Spleen (tissue), 7 donors: Measurements from ENCODE around the gene OR51V1.

Experiments used
- POLR2A ChIP-seq, 3 donors: fragments of 450-650 bp; IDR thresholded peaks; one replicate each; pipeline ENCODE4 v1.5.1; 2017; ENCODE audit warnings: antibody characterized with exemption in 3 of 3, mild to moderate bottlenecking in 1 of 3
- TF ChIP-seq, protein P1 (sequence below), 11 experiments: fragments of 200-600 bp in 7 of 11; fragments of 450-650 bp in 4 of 11; sonication (generic) in 4 of 11; IDR thresholded peaks in 8 of 11; conservative IDR thresholded peaks in 3 of 11; 1 replicate in 7 of 11; 2 replicates in 4 of 11; pipeline versions ENCODE4 v1.4.0 to v1.8.0; 2016 to 2021; ENCODE audit warnings: antibody characterized with exemption in 11 of 11, inconsistent platforms in 4 of 11, mild to moderate bottlenecking in 1 of 11
- donor health status: DM: no; HTN: no; CAD: no; lungs with moderate emphysema.
- donor health status: DM: no; HTN: no; CAD: no.
- donor health status: DM: no; HTN: no; CAD: no.

DNA sequence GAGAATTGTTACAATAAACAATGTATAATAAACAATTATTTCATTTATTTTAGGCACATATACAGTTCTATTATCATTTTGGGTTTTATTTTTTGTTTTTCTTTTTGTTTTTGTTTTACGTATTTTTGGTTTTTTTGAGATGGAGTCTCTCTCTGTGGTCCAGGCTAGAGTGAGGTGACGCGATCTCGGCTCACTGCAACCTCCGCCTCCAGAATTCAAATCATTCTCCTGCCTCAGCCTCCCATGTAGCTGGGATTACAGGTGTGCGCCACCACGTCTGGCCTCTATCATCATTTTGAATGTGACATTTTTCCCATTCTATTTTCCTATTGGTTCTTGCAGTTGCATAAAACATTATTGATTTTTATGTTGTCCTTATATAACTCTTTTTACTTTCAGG, 25.5 kb downstream of the OR51V1 start:
- TF ChIP-seq, protein P1, sequence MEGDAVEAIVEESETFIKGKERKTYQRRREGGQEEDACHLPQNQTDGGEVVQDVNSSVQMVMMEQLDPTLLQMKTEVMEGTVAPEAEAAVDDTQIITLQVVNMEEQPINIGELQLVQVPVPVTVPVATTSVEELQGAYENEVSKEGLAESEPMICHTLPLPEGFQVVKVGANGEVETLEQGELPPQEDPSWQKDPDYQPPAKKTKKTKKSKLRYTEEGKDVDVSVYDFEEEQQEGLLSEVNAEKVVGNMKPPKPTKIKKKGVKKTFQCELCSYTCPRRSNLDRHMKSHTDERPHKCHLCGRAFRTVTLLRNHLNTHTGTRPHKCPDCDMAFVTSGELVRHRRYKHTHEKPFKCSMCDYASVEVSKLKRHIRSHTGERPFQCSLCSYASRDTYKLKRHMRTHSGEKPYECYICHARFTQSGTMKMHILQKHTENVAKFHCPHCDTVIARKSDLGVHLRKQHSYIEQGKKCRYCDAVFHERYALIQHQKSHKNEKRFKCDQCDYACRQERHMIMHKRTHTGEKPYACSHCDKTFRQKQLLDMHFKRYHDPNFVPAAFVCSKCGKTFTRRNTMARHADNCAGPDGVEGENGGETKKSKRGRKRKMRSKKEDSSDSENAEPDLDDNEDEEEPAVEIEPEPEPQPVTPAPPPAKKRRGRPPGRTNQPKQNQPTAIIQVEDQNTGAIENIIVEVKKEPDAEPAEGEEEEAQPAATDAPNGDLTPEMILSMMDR (IDR thresholded peaks at IDR 0.05 in 8 of 11, conservative IDR thresholded peaks at IDR 0.05 in 3 of 11) = no peak
- no peak for TF ChIP-seq POLR2A (IDR thresholded peaks at IDR 0.05)
